ENCODE measurements around the gene BRINP2.

DNA sequence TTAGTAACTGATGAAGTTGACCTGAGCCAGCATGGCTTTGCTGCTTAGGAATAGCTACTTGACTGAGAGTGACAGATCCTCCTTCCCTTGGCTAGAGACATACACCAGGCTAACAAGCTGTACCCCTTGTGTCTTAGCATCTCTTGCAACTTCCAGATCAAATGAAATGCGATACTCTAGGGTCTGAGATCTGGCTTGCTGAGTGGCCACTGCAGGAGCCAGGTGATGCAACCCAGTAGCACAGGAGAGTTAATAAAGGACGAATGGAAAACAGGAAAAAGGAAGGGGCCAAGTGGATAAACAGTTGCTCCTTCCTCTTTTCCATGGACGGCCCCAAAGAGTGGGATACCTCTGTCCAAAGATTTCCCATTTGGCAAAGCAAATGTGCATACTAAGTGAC is 44.5 kb upstream of the BRINP2 start:
- no peak for TF ChIP-seq EZH2 (IDR thresholded peaks at IDR 0.05; ENCODE audit: low read depth, low read length, severe bottlenecking)
- TF ChIP-seq, protein P1, sequence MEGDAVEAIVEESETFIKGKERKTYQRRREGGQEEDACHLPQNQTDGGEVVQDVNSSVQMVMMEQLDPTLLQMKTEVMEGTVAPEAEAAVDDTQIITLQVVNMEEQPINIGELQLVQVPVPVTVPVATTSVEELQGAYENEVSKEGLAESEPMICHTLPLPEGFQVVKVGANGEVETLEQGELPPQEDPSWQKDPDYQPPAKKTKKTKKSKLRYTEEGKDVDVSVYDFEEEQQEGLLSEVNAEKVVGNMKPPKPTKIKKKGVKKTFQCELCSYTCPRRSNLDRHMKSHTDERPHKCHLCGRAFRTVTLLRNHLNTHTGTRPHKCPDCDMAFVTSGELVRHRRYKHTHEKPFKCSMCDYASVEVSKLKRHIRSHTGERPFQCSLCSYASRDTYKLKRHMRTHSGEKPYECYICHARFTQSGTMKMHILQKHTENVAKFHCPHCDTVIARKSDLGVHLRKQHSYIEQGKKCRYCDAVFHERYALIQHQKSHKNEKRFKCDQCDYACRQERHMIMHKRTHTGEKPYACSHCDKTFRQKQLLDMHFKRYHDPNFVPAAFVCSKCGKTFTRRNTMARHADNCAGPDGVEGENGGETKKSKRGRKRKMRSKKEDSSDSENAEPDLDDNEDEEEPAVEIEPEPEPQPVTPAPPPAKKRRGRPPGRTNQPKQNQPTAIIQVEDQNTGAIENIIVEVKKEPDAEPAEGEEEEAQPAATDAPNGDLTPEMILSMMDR (IDR thresholded peaks at IDR 0.05; ENCODE audit: control extremely low read depth in 1 of 3, insufficient read depth in 1 of 3, low read depth in 1 of 3, low read length in 3 of 3), result no peak
- TF ChIP-seq, protein P2, sequence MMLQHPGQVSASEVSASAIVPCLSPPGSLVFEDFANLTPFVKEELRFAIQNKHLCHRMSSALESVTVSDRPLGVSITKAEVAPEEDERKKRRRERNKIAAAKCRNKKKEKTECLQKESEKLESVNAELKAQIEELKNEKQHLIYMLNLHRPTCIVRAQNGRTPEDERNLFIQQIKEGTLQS (IDR thresholded peaks at IDR 0.05; ENCODE audit: insufficient read depth, low read depth, low read length), result no peak
- TF ChIP-seq, protein P3, sequence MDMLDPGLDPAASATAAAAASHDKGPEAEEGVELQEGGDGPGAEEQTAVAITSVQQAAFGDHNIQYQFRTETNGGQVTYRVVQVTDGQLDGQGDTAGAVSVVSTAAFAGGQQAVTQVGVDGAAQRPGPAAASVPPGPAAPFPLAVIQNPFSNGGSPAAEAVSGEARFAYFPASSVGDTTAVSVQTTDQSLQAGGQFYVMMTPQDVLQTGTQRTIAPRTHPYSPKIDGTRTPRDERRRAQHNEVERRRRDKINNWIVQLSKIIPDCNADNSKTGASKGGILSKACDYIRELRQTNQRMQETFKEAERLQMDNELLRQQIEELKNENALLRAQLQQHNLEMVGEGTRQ (IDR thresholded peaks at IDR 0.05; ENCODE audit: low read length), result no peak
- TF ChIP-seq MAFK (IDR thresholded peaks at IDR 0.05; ENCODE audit: low read depth, low read length), result no peak

Measured in H1 (cell line).